ENCODE results near the gene FIBCD1.

GRCh38 chr9:130921989-130922892 is 16.8 kb downstream of the FIBCD1 start:
- TF ChIP-seq EZH2 (IDR thresholded peaks at IDR 0.05; ENCODE audit: insufficient read depth, low read length) (no peak), CTCF (IDR thresholded peaks at IDR 0.05; ENCODE audit: insufficient read depth, low read depth, low read length) (no peak)

All from astrocyte (in vitro differentiated cells and primary cell).